Measurements from ENCODE around the gene LILRB5.
"Not testable (repeated sequence)": the region's sequence is repeated elsewhere in the genome, so short reads cannot be mapped to it uniquely, and the experiment has no call there.

LILRB5 gene

GRCh38 chr19:54242234-54242633 lies 14.8 kb downstream of the LILRB5 start:
- DNase-seq (ENCODE audit: low read depth): not testable (repeated sequence)

- DNase-seq (ENCODE audit: low read depth): not testable (repeated sequence)
Measured at GRCh38 chr19:54240372-54241336, 16.4 kb downstream of the LILRB5 start.

DNA sequence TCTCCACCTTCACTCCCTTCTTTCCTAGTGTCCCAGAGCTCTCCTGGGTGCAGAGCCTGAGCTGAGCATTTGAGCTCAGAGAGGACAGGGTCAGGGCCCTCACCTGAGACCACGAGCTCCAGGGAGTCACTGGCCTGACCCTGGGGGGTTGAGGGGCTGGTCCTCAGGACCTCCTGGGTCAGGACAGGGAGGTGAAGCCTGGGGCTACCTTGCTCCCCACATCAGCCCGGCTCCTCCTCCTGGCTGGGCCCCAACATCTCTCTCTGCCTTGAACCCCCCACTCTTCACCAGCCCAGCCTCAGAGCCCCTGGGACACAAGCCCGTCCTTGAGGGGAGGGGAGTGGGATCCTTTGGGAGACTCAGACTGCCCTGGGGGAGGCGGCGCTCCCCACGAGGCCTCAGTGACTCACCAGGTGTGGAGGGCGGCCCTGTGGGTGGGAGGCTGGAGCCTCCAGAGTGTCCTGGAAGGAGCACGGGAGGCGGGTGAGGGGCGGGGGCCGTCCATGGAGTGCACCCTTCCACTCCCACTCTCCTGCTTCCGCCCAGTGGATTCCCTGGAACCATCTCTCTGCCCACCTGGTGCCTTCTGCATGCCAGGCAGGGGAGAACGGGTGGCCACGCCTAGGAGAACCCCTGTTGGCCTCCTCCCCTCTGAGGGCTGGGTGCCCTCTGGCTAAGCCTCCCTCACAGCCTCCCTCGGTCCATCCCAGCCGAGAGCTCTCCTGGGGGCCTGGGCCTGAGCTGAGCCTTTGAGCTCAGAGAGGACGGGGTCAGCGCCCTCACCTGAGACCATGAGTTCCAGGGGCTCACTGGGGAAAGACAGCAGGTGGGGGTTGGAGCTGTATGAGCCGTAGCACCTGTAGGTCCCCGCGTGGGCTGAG lies 17.3 kb downstream of the LILRB5 start:
- not testable (repeated sequence) for DNase-seq (ENCODE audit: low read depth)

DNA sequence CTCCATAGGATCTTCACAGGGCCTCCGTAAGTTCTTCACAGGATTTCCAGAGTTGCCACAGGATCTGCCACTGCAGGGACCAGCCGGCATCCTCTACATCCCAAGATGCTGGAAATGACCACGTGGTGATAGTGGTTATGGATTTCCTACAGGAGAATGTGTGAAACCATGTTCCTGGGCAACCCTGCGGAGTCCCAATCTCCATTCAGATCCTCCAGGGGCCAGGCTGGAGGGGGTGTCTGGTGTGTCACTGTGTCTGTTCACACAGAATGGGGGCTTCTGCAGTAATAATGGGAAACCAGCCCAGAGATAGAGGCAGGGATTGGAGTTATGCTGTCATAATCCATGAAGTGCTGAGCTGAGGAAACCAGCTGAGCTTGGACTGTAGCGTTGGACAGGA lies 23.1 kb downstream of the LILRB5 start:
- no peak for DNase-seq (ENCODE audit: low read depth)

GRCh38 chr19:54231077-54231931 lies 25.8 kb downstream of the LILRB5 start:
- DNase-seq (ENCODE audit: low read depth): peak; percentile 62

DNA sequence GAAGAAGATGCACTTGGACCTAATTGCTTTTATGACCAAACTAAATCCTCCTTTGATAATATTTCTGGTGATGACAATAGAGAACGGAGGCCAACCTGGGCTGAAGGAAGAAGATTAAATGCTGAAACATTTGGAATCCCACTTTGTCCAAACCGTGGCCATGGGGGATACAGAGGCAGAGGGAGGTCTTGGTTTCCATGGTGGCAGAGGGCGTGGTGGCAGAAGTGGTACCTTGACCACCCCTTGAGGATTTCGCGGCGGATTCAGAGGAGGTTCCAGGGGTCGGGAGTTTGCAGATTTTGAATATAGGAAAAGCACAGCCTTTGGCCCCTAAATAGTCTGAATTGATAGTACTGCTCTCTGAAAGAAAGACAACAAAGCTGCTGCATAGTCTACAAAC lies 27.0 kb downstream of the LILRB5 start:
- DNase-seq (ENCODE audit: low read depth): no peak

GRCh38 chr19:54229146-54229545 lies 27.9 kb downstream of the LILRB5 start:
- DNase-seq (ENCODE audit: low read depth): no peak

GRCh38 chr19:54224619-54225018 lies 32.5 kb downstream of the LILRB5 start:
- not testable (repeated sequence) for DNase-seq (ENCODE audit: low read depth)

GRCh38 chr19:54223937-54224281 lies 33.2 kb downstream of the LILRB5 start:
- not testable (repeated sequence) for DNase-seq (ENCODE audit: low read depth)

- DNase-seq (ENCODE audit: low read depth): not testable (repeated sequence)
Measured at GRCh38 chr19:54223277-54223936, 33.7 kb downstream of the LILRB5 start.

GRCh38 chr19:54222474-54223276 lies 34.4 kb downstream of the LILRB5 start, which contains the start of gene LILRB3:
LILRB3 (minus strand) TSS chr19:54223007; CDS start chr19:54222976, 31 bp downstream.
- DNase-seq (ENCODE audit: low read depth): not testable (repeated sequence)

DNA sequence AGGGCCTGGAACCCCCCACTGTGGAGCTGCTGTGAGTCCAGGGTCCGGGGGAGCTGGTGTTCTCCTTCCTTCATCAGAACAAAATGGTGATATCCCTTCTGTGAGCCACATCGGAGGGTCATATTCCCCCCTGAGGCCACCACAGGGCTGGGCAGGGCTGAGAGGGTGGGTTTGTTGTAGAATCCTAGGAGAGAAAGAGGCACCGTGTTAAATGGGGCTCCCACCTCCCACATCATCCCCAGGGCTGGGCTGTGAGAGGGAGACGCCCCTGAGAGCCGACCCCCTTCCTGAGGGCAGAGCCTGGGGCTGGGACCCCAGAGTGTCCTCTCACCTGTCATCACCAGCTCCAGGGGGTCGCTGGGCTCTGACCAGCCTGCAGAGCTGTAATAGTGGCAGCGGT lies 35.1 kb downstream of the LILRB5 start:
- not testable (repeated sequence) for DNase-seq (ENCODE audit: low read depth)

GRCh38 chr19:54219702-54220101 lies 37.4 kb downstream of the LILRB5 start:
- not testable (repeated sequence) for DNase-seq (ENCODE audit: low read depth)

GRCh38 chr19:54218960-54219661 lies 38.0 kb downstream of the LILRB5 start:
- no peak for DNase-seq (ENCODE audit: low read depth)

DNA sequence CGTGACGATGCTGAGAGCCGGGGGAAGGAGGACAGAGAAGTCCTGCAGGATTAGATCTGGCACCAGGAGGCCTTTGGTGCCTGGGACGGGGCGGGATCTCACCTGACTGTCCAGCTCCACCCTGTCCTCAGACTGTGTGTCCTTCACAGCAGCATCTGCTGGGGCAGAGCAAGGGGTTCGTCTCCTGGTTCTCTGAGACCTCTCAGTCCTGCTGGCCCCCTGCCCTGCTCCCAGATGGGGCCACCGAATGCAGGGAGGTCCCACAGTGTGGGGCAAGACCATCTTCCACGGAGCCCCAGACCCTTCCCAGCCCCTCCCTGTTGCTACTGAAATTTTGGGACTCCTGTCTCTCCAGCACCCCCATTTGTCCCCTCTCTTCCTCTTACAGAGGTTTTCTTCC lies 38.8 kb downstream of the LILRB5 start:
- no peak for DNase-seq (ENCODE audit: low read depth)

DNA sequence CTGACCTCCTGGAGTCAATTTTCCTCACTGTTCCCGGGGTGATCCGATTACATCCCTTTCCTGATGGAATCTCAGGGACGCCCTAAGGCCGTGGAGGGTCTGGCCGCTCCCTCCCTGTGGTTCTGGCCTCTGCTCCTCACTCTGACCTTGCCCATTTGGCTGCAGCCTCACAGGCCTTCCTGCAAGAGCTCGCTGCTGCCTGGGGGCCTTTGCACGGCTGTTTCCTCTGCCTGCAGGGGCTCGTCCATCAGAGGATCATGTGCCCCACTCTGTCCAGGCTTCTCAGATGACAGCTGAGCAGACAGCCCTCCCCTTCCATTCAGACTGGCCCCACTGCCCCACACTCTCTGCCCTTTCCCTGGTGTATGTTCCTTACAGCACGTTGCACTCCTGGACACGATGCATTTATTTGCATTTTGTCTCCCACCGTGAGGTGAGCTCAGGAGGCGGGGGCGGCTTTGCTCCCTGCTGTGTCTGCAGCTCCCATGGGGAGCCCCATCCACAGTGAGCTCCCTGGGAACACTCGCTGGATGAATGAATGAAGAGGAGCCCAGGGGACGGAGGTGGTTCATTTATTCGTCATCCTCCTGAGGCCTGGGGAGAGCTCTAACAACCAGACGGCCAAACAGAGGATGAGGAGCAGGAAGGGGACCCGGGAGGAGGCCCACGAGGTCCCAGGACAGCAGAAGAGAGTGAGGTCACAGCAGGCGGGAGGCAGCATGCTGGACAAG lies 39.4 kb downstream of the LILRB5 start:
- not testable (repeated sequence) for DNase-seq (ENCODE audit: low read depth)

DNA sequence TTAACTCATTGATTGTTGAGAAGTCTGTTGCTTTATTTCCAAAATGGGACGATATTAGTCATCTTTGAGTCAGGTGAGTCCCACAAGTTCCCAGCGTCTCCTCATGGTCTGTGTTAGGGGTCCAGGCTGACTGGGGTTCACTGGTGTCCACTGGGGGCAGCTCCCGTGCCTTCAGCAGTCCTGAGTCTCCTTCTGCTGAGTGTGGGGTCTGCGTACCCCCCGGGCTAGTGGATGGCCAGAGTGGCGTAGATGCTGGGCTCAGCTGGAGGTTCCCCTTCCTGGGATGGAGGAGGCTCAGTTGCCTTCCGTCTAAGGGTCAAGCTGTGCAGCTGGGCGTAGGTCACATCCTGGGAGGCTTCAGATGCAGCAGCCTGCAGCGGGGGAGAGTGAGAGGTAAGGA lies 40.2 kb downstream of the LILRB5 start:
- DNase-seq (ENCODE audit: low read depth): no peak

- DNase-seq (ENCODE audit: low read depth): not testable (repeated sequence)
Measured at GRCh38 chr19:54214734-54215133, 42.3 kb downstream of the LILRB5 start.

GRCh38 chr19:54214217-54214616 lies 42.9 kb downstream of the LILRB5 start:
- not testable (repeated sequence) for DNase-seq (ENCODE audit: low read depth)
